COR-L47 (cell line): ENCODE measurements around the gene SYMPK.

Experiments
- DNase-seq: peaks from one replicate; lab custom pipeline; 2025; lab: John Stamatoyannopoulos, UW

Gene SYMPK

GRCh38 chr19:45766869-45767346 is 96.0 kb downstream of the SYMPK start:
- no peak for DNase-seq

- DNase-seq, result no peak
Measured at GRCh38 chr19:45766296-45766868, 96.6 kb downstream of the SYMPK start.

- no peak for DNase-seq
Measured at GRCh38 chr19:45765702-45766295, 97.1 kb downstream of the SYMPK start.
